HG03039 (cell line): ENCODE measurements around the gene CFAP43.

Experiments used
- ATAC-seq: cut with Tn5 transposase; IDR thresholded peaks from one replicate; pipeline ENCODE4 v1.9.1; 2021; ENCODE audit warnings: mild to moderate bottlenecking, moderate library complexity; ENCODE audit not compliant: unreplicated experiment

Gene CFAP43

GRCh38 chr10:104142081-104142480 is 90.1 kb downstream of the CFAP43 start:
- ATAC-seq: no peak

- no peak for ATAC-seq
These were observed 92.9 kb downstream of the CFAP43 start for GRCh38 chr10:104139221-104139620.

DNA sequence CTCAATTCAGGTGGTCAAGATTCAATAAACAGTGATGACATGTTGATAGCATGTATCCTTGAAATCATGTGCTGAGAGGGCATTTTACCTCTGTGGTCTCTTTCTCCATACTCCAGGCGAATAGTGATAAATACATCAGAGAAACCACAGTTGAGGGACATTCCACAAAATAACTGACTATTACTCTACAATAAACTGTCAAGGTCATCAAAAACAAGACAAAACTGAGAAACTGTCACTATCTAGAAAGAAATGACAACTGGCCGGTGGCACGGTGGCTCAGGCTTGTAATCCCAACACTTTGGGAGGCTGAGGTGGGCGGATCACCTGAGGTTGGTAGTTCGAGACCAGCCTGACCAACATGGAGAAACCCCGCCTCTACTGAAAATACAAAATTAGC is 94.0 kb downstream of the CFAP43 start:
- ATAC-seq: no peak

DNA sequence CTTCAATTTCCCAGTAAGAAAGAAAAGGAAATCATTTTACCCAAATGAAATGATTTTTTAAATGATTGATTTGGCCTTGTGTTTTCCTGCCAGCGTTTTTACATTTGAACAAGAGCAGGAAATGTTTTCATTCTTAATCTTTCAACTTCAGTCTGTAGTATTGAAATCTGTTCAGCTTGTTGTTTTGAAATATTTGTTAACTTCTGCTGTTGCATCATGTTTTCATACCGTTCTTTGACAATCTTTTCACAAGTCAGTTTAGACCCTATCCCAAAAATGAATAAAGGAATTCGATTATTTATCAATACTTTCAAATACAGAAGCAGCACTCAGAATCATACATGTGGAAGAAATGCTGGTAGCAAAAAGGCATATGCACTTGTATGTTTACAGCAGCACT is 102.1 kb downstream of the CFAP43 start:
- no peak for ATAC-seq

GRCh38 chr10:104128214-104128613 is 104.0 kb downstream of the CFAP43 start:
- ATAC-seq: no peak

DNA sequence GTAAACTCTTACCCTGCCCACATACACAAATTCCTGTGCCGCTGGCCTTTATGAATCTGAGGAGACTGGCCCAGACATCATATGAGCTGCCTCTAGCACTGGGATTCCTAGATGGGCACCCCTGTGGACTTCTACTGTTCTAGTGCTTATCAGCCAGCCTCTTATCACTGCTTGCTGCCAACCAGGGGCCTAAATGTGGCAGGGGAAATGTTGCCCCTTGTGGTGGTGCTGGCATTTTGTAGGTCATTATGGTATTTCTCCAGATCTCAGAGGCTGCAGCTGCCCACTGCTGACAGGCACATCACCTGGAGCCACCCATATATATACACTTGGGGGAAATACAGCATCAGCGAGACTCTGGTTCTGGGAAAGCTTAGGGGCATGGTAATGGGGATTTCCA is 104.8 kb downstream of the CFAP43 start:
- no peak for ATAC-seq

DNA sequence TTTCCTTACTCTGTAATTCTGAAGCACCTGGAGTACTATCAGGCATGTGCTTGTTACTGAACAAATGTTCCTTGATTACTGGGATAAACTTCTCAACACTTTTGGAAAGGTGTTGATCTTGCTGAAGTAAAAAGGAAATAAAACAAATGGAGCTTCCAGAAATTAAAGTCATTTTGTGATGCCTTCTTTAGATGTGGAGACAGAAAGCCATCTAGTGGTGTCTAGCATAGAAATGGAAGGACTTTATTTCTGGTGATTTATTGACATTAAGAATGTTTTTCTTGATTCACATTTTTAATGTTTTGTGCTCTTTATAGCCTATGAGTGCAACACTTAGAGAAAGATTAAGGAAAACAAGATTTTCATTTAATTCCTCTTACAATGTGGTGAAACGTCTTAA is 108.8 kb downstream of the CFAP43 start:
- ATAC-seq: no peak

DNA sequence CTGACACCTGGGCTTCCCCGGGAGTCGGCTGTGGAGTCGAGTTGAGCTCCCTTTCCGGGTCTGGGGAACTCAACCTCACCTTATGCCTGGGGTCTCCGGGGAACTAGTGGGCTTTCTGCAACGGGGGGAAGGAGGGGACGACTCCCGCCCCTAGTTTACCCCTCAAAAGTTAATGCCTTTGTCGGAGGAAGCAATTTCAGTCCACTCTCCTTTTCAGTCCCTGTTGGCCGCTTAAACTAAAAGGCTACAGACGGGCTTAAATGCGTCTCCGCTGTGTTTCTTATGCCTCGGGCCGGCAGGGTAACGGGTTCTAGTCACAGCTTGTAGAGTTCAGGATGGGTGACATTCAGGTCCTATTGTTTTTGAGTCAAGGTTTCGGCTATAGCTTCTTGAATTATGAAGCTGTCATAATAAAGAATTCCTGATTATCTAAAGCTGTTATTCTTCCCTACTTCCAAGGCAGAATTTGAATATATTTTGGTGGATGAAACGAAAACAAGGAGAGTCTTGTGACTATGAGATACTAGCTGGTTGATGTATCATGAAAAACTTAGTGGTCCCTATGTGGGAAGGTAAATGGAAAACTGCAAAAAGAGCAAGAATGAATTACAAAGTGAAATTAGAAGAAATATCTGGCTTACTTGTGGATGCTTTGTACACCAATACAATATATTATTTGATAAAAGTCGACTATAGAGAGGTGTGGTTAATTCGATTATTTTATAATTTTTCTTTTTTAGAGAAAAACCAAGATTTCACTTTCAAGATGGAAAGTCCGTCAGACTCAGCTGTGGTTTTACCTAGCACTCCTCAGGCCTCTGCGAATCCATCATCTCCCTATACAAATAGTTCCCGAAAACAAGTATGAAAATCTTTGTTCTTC is 109.7 kb downstream of the CFAP43 start:
- peak; percentile 2 for ATAC-seq

- peak; percentile 91 for ATAC-seq
These were observed 110.5 kb downstream of the CFAP43 start, which contains the start of gene SFR1 for GRCh38 chr10:104121485-104122224. Gene SFR1, plus strand, starts transcription at chr10:104122171. Its CDS starts 13 bp downstream, at chr10:104122184.

GRCh38 chr10:104120903-104121484 is 111.2 kb downstream of the CFAP43 start:
- ATAC-seq: peak; percentile 34

GRCh38 chr10:104120512-104120902 is 111.7 kb downstream of the CFAP43 start:
- ATAC-seq: no peak

GRCh38 chr10:104119996-104120395 is 112.2 kb downstream of the CFAP43 start:
- no peak for ATAC-seq

DNA sequence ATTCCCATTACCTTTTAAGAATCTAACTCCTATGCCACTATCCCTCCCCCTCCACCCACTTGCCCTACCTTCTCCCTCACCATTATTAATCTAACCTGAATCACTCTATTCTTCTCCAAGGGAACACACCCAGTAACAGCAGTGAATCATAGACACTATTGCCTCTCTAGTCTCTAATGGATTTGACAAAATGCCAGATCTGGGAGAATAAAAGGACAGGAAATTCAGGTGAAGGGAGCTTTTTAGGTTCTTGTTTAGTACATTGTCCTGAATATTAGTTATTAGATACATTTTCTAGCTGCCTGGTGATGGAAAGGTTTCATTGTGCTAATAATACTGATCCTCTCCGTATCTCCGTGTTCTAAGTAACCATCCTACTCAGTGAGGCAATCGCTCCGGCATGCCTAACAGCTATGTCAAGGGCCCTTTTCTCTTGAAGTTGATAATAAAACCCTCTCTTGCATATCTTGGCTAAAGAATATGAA is 114.3 kb downstream of the CFAP43 start:
- no peak for ATAC-seq

DNA sequence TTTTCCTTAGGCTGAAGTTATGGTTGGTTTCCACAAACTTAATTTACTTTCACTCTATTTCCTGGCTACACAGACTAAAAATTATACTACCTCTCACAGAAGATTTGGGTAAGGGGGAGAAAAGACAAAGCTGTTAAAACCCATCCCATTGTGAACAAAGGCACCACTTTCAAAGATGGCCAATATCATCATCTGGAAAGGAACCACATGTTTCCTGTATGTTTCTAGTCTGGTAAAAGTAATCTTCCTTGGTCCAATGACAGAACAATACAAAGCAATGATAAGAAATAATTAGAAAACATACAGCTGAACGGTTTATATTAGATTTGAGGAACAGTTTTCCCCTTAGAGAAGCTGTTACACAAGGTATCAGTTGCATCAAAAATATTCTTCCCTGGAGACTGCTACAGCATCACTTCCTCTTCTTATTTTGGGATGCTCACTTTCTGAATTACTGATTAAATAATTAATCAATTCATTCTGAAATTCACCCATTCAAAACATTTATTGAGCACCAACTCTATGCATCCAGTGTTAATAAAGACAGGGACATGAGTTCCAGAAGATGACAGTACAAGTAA is 118.7 kb downstream of the CFAP43 start:
- ATAC-seq: no peak

DNA sequence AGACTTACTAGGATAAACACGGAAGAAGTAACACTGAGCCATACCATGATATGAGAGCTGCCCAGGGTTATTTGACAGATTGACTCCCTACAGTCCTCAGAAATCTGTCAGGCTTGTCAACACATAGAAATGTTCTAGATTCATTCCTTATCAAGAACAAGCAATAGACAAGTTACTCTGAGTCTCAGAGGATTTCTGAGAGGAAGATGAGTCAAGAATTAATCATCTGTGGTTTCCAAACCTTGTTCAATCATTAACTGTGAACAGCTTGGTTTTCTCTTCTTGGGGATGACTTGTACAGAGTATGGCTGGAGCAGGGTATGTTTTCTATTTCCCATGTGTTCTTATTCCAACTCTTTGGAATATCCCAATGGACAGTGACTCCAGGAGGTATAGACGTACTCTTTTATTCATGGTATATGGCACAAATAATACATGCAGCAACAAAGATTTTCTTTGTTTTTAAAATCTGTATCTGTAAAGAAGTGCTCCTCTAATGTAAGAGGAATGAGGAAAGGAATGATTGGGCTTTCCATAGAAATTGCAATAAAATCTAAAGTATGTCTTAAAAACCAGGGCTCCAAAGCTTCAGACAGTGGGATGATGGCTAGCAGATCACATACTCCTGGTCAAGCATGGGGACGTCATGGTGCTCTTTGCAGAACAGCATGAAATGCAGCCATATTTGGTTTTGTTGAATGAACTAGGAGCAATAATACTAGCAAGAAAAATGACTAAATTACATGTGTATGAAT is 122.1 kb downstream of the CFAP43 start:
- ATAC-seq: peak; percentile 43

GRCh38 chr10:104104926-104105325 is 127.2 kb downstream of the CFAP43 start:
- ATAC-seq: no peak

DNA sequence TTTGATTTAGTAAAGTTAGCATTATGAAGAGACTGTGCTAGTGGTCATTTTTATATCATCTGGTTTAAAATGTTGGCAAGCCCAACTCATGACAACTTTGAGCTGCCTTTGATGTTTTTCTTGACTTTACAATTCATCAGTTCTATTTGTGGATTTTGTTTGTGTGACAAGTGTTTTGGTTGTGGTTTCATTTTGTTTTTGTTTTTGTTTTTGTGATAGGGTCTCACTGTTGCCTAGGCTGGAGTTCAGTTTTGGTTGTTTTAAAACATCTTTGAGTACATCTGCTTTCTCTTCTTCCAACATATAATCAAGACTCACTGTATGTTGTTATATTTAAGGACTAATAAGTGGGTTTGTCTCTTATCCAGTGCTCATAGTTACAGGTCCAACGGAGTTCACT is 127.7 kb downstream of the CFAP43 start:
- ATAC-seq: no peak

DNA sequence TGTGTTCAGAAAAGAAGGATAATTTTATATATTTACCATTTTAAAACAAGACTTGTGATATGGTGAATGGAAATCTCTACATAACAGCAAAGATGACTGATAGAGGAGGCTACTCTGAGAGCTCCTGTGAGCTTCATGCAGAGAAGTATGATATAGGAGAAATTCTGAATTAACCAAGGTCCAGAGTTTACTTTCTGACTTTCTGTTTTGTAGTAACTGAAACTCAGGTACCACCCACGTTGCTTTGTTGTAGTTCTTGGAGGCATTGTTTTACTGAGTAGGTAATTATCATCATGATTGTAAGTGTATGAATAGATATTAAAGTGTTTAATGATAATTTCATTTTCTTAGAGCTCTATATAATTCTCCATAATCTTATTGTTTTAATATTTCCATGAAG is 128.2 kb downstream of the CFAP43 start:
- ATAC-seq: no peak

GRCh38 chr10:104101902-104102301 is 130.3 kb downstream of the CFAP43 start:
- no peak for ATAC-seq

- ATAC-seq: no peak
These were observed 131.4 kb downstream of the CFAP43 start for GRCh38 chr10:104100795-104101194.
